ENCODE measurements around the gene GUCA2A. TPM values are rescaled to one million over a fixed set of nuclear protein-coding genes. Genes with fewer than 3 reads are reported as not detected.

Gene GUCA2A
- total and polyA plus RNA-seq, 2 of the 13 experiments (the other 11 are each of a cell fraction or from before 2014, with no cell fraction given): not detected

DNA sequence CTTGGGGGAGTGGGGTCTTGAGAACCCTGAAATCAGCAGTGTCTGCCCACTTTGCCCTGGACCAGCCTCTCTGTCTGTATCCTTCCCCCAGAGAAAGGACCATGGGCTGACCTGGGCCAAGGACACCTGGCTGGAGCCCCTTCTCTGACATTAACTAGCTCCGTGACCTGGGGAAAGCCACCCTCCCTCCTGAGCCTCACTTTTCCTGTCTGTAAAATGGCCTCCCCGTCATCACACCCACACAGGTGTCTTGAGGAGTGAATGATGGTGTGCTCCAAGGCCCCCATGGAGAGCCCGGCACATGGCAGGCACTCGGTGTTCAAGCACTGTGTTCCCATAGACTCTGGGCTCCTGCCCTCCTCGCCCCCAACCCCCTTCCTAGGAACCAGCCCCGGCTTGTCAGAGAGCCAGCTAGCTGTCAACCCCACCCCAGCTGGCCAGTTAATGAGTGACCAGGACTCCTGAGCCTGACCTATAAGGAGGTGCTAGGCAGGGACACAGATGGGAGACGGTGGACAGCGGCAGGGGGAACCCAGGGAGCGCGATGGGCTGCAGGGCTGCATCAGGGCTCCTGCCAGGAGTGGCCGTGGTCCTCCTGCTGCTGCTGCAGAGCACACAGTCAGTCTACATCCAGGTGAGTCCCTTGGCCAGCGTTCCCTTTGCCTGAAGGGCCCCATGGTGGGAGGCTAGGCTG, 11.5 kb downstream of the GUCA2A start, which contains the start of gene GUCA2B:
GUCA2B (plus strand) TSS at position 504 of the 694 bp plus-strand sequence; CDS start at position 545, 41 bp downstream.
- no peaks in the 10 kb centered on the region for H3K79me2 ChIP-seq (ENCODE audit: insufficient read depth, low read length)
- H3K36me3 ChIP-seq (replicated peaks in 1 of 2; ENCODE audit: control insufficient read depth in 1 of 2, insufficient read depth in 2 of 2, low read length in 2 of 2): no peaks in the 10 kb centered on the region
- peaks cover 10% of the 10 kb centered on the region; the same call in 1 of the 2 replicates for H3K4me1 ChIP-seq (ENCODE audit: insufficient read depth, low read length)
- H2AFZ ChIP-seq (ENCODE audit: low read length): no peak within 1 kb of the TSS
- POLR2A ChIA-PET: no interaction called here
- H3K27ac ChIP-seq (ENCODE audit: extremely low read length, insufficient read depth, low read length): no peak within 1 kb of the TSS
- no peaks in the 10 kb centered on the region for H3K9me3 ChIP-seq (ENCODE audit: low read length)
- ATAC-seq (peak; percentile 80), DNase-seq (ENCODE audit: low spot score) (no peak), FAIRE-seq (no peak)
- H3K27me3 ChIP-seq (ENCODE audit: control insufficient read depth in 1 of 2, insufficient read depth in 2 of 2, low read length in 2 of 2): peaks cover 5 to 28% of the 10 kb centered on the region in 2 experiments; a peak in 3 of 5 replicates
- H3K4me3 ChIP-seq (replicated peaks in 1 of 3; ENCODE audit: insufficient read depth in 1 of 3, low read depth in 2 of 3, low read length in 3 of 3): no peak within 1 kb of the TSS; a peak in 1 of 6 replicates
- H4K20me1 ChIP-seq (ENCODE audit: insufficient read depth, low read length): no peaks in the 10 kb centered on the region
- 0 out of 2 replicates have a peak within 1 kb of the TSS, but pooled peaks have one; percentile 36 for H3K4me2 ChIP-seq (ENCODE audit: low read depth, low read length)
- in situ Hi-C loops (cut with HindIII; ENCODE audit: extremely low pct_ligation_motif_present, low pct_unique_long_range_greater_than_20kb): no loop called here
- no CpG with 5 or more reads among the region's 12 CpGs for WGBS (ENCODE audit: low lambda C conversion rate)
- no peak within 1 kb of the TSS for H3K9ac ChIP-seq (ENCODE audit: insufficient read depth, low read depth, low read length)
- intact Hi-C loops (cut with micrococcal nuclease; ENCODE audit: unreplicated experiment): no loop called here
- BruUV-seq (replicated peaks): no TSS peak
- CTCF ChIA-PET (ENCODE audit: low intra/inter-chr PET ratio, low total read pairs): no interaction called here
- TF ChIP-seq, protein P1, sequence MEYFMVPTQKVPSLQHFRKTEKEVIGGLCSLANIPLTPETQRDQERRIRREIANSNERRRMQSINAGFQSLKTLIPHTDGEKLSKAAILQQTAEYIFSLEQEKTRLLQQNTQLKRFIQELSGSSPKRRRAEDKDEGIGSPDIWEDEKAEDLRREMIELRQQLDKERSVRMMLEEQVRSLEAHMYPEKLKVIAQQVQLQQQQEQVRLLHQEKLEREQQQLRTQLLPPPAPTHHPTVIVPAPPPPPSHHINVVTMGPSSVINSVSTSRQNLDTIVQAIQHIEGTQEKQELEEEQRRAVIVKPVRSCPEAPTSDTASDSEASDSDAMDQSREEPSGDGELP (IDR thresholded peaks at IDR 0.05; ENCODE audit: borderline replicate concordance, low read depth): peak; percentile 57; the same call in 1 of the 2 replicates
- TF ChIP-seq, protein P2, sequence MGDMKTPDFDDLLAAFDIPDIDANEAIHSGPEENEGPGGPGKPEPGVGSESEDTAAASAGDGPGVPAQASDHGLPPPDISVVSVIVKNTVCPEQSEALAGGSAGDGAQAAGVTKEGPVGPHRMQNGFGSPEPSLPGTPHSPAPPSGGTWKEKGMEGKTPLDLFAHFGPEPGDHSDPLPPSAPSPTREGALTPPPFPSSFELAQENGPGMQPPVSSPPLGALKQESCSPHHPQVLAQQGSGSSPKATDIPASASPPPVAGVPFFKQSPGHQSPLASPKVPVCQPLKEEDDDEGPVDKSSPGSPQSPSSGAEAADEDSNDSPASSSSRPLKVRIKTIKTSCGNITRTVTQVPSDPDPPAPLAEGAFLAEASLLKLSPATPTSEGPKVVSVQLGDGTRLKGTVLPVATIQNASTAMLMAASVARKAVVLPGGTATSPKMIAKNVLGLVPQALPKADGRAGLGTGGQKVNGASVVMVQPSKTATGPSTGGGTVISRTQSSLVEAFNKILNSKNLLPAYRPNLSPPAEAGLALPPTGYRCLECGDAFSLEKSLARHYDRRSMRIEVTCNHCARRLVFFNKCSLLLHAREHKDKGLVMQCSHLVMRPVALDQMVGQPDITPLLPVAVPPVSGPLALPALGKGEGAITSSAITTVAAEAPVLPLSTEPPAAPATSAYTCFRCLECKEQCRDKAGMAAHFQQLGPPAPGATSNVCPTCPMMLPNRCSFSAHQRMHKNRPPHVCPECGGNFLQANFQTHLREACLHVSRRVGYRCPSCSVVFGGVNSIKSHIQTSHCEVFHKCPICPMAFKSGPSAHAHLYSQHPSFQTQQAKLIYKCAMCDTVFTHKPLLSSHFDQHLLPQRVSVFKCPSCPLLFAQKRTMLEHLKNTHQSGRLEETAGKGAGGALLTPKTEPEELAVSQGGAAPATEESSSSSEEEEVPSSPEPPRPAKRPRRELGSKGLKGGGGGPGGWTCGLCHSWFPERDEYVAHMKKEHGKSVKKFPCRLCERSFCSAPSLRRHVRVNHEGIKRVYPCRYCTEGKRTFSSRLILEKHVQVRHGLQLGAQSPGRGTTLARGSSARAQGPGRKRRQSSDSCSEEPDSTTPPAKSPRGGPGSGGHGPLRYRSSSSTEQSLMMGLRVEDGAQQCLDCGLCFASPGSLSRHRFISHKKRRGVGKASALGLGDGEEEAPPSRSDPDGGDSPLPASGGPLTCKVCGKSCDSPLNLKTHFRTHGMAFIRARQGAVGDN (CRISPR knock-in tag; IDR thresholded peaks at IDR 0.05): peak; percentile 13; the same call in 1 of the 2 replicates
- TF ChIP-seq, protein P3, sequence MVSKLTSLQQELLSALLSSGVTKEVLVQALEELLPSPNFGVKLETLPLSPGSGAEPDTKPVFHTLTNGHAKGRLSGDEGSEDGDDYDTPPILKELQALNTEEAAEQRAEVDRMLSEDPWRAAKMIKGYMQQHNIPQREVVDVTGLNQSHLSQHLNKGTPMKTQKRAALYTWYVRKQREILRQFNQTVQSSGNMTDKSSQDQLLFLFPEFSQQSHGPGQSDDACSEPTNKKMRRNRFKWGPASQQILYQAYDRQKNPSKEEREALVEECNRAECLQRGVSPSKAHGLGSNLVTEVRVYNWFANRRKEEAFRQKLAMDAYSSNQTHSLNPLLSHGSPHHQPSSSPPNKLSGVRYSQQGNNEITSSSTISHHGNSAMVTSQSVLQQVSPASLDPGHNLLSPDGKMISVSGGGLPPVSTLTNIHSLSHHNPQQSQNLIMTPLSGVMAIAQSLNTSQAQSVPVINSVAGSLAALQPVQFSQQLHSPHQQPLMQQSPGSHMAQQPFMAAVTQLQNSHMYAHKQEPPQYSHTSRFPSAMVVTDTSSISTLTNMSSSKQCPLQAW (CRISPR knock-in tag; IDR thresholded peaks at IDR 0.05): 0 out of 2 replicates have a peak, but pooled peaks have one; percentile 46
- no peak for TF ChIP-seq ZNF44 (CRISPR knock-in tag; IDR thresholded peaks at IDR 0.05)
- TF ChIP-seq, protein P4, sequence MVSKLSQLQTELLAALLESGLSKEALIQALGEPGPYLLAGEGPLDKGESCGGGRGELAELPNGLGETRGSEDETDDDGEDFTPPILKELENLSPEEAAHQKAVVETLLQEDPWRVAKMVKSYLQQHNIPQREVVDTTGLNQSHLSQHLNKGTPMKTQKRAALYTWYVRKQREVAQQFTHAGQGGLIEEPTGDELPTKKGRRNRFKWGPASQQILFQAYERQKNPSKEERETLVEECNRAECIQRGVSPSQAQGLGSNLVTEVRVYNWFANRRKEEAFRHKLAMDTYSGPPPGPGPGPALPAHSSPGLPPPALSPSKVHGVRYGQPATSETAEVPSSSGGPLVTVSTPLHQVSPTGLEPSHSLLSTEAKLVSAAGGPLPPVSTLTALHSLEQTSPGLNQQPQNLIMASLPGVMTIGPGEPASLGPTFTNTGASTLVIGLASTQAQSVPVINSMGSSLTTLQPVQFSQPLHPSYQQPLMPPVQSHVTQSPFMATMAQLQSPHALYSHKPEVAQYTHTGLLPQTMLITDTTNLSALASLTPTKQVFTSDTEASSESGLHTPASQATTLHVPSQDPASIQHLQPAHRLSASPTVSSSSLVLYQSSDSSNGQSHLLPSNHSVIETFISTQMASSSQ (IDR thresholded peaks at IDR 0.05; ENCODE audit: low read depth): peak; percentile 38; the same call in 1 of the 2 replicates
- TF ChIP-seq, protein P4 (CRISPR knock-in tag; IDR thresholded peaks at IDR 0.05; ENCODE audit: borderline replicate concordance): peak; percentile 63; the same call in 1 of the 2 replicates
- TF ChIP-seq HNRNPUL1 (IDR thresholded peaks at IDR 0.05; ENCODE audit: low read depth, low read length): no peak
- TF ChIP-seq ZNF629 (CRISPR knock-in tag; conservative IDR thresholded peaks at IDR 0.05): peak; percentile 55
- peak; percentile 38; the same call in 1 of the 2 replicates for TF ChIP-seq SAP130 (CRISPR knock-in tag; IDR thresholded peaks at IDR 0.05; ENCODE audit: low read depth)

Measured in HepG2 (cell line).